Endothelial cell of umbilical vein (primary cell): ENCODE data around the gene SGMS2. TPM values are rescaled to one million over a fixed set of nuclear protein-coding genes. Genes with fewer than 3 reads are reported as not detected.

ENCODE experiments used
- BruUV-seq: library from RNA; stranded (reverse); fragments of 400-500 nt; replicated peaks from 2 replicates; lab custom pipeline; 2021; lab: Mats Ljungman, UMichigan
- CTCF ChIA-PET: fragments of 300-600, 350-600 bp; sonication (Branson Sonifier 250); formaldehyde crosslinking; loops from one replicate; lab custom pipeline; 2021; ENCODE audit warnings: antibody characterized with exemption, inconsistent platforms; lab: Charles Lee
- POLR2A ChIA-PET: fragments of 300-600, 350-600 bp; sonication (Branson Sonifier 250); formaldehyde crosslinking; loops from one replicate; lab custom pipeline; 2021; ENCODE audit warnings: antibody characterized with exemption, inconsistent platforms; lab: Charles Lee
- DNase-seq: peaks from one replicate; pipeline ENCODE4 v3.0.0-alpha.2; 2011; ENCODE audit warnings: low read depth, low spot score
- FAIRE-seq: peaks from 2 replicates; lab custom pipeline; 2011; peaks lifted over from hg19 to GRCh38; lab: Jason Lieb, UNC
- H2AFZ ChIP-seq: 2 replicates; pipeline ENCODE4 v1.6.0; 2012; ENCODE audit warnings: low read depth, low read length, control low read depth, inconsistent platforms
- H3K27ac ChIP-seq: 2 replicates; pipeline ENCODE4 v1.5.1; 2011; ENCODE audit warnings: low read depth, mild to moderate bottlenecking, control low read depth, low read length, moderate library complexity; ENCODE audit not compliant: insufficient read depth
- H3K27me3 ChIP-seq, 2 experiments: 2 replicates each; pipeline versions ENCODE4 v1.6.0 to v1.6.1; 2011; ENCODE audit warnings: low read length in 2 of 2, mixed read lengths in 1 of 2; ENCODE audit not compliant: control insufficient read depth in 2 of 2, insufficient read depth in 2 of 2
- H3K36me3 ChIP-seq, 2 experiments: 2 replicates in 1 of 2; 3 replicates in 1 of 2; pipeline ENCODE4 v1.5.1; 2011; ENCODE audit warnings: low read length in 2 of 2, mild to moderate bottlenecking in 1 of 2, moderate library complexity in 1 of 2; ENCODE audit not compliant: control insufficient read depth in 2 of 2, insufficient read depth in 2 of 2; ENCODE audit errors: extremely low read depth in 1 of 2
- H3K4me1 ChIP-seq: 3 replicates; pipeline ENCODE4 v1.5.1; 2011; ENCODE audit warnings: mild to moderate bottlenecking, low read length; ENCODE audit not compliant: control insufficient read depth, insufficient read depth; ENCODE audit errors: extremely low read depth
- H3K4me2 ChIP-seq: 2 replicates; pipeline ENCODE4 v1.6.1; 2011; ENCODE audit warnings: low read length, control low read depth, mixed read lengths; ENCODE audit not compliant: insufficient read depth
- H3K4me3 ChIP-seq, 3 experiments: fragments of 200-600 bp in 1 of 3; sonication (generic), shearing (Covaris generic) in 1 of 3; replicated peaks in 1 of 3; 2 replicates each; pipeline ENCODE4 v1.5.1; 2011 to 2016; ENCODE audit warnings: control low read depth in 3 of 3, low read length in 3 of 3, mild to moderate bottlenecking in 2 of 3, inconsistent platforms in 1 of 3, low read depth in 1 of 3, moderate library complexity in 1 of 3; ENCODE audit not compliant: insufficient read depth in 1 of 3
- H3K79me2 ChIP-seq: 2 replicates; pipeline ENCODE4 v1.6.0; 2012; ENCODE audit warnings: low read length, inconsistent platforms; ENCODE audit not compliant: control insufficient read depth, insufficient read depth
- H3K9ac ChIP-seq: replicated peaks from 2 replicates; pipeline ENCODE3; 2011; ENCODE audit warnings: low read length, control low read depth; ENCODE audit not compliant: insufficient read depth; ENCODE audit errors: extremely low read depth
- H3K9me1 ChIP-seq: replicated peaks from 3 replicates; pipeline ENCODE4 v1.6.0; 2011; ENCODE audit warnings: mild to moderate bottlenecking, low read length; ENCODE audit not compliant: control insufficient read depth, insufficient read depth; ENCODE audit errors: extremely low read depth
- H3K9me3 ChIP-seq: replicated peaks from 2 replicates; pipeline ENCODE4 v1.5.1; 2012; ENCODE audit warnings: low read length, inconsistent platforms; ENCODE audit not compliant: control insufficient read depth, insufficient read depth
- H4K20me1 ChIP-seq: replicated peaks from 2 replicates; pipeline ENCODE3; 2011; ENCODE audit warnings: mild to moderate bottlenecking, low read length; ENCODE audit not compliant: control insufficient read depth, insufficient read depth; ENCODE audit errors: extremely low read depth
- EZH2 ChIP-seq: IDR thresholded peaks from 2 replicates; pipeline ENCODE4 v1.6.1; 2012; ENCODE audit warnings: borderline replicate concordance, low read depth, mild to moderate bottlenecking, moderate library complexity, low read length, inconsistent platforms; ENCODE audit not compliant: severe bottlenecking
- FOS ChIP-seq: IDR thresholded peaks from 2 replicates; pipeline ENCODE4 v1.6.1; 2011; ENCODE audit warnings: mild to moderate bottlenecking, low read length, moderate library complexity, borderline replicate concordance; ENCODE audit not compliant: insufficient read depth
- GATA2 ChIP-seq: IDR thresholded peaks from 2 replicates; pipeline ENCODE4 v1.7.0; 2011; ENCODE audit warnings: low read depth, mild to moderate bottlenecking, moderate library complexity, mixed read lengths, low read length; ENCODE audit not compliant: insufficient read length, insufficient read depth
- JUN ChIP-seq: IDR thresholded peaks from 2 replicates; pipeline ENCODE4 v1.6.1; 2011; ENCODE audit warnings: borderline replicate concordance, low read depth; ENCODE audit not compliant: insufficient read length, insufficient read depth
- MAX ChIP-seq: IDR thresholded peaks from 2 replicates; pipeline ENCODE4 v1.6.1; 2011; ENCODE audit not compliant: insufficient read depth, insufficient read length
- MYC ChIP-seq: IDR thresholded peaks from one replicate; pipeline ENCODE4 v1.6.1; 2011; ENCODE audit warnings: mild to moderate bottlenecking, low read depth, low read length
- POLR2A ChIP-seq: IDR thresholded peaks from 2 replicates; pipeline ENCODE4 v1.6.1; 2012; ENCODE audit warnings: low read depth, mild to moderate bottlenecking, control low read depth, low read length
- POLR2AphosphoS5 ChIP-seq: IDR thresholded peaks from 2 replicates; pipeline ENCODE4 v1.6.1; 2012; ENCODE audit warnings: low read depth, mild to moderate bottlenecking, control low read depth, low read length, moderate library complexity; ENCODE audit not compliant: insufficient read depth
- dilution Hi-C: fragments of 300-500 bp; cut with MboI; formaldehyde crosslinking; loops from one replicate; pipeline ENCODE4 v1.15.0; 2019; ENCODE audit warnings: low sequenced_read_pairs; ENCODE audit not compliant: extremely low pct_ligation_motif_present
- intact Hi-C: fragments of 100-400 bp; cut with micrococcal nuclease; formaldehyde crosslinking; loops from one replicate; pipeline ENCODE4 v1.10.0; 2022
- polyA plus RNA-seq, 4 experiments: library from polyadenylated mRNA; depleted of rRNA in 3 of 4; stranded (reverse) in 3 of 4; unstranded in 1 of 4; fragments of >200 nt; gene quantifications; 2 replicates each; pipeline versions ENCODE4 v1.2.1 to v1.2.3, GENCODE V29; 2011 to 2012; ENCODE audit warnings: missing spikeins in 1 of 4
- total RNA-seq: library from RNA; stranded (reverse); gene quantifications from 2 replicates; pipeline ENCODE4 v1.2.3, GENCODE V29; 2021
- TF ChIP-seq, protein P1 (sequence below), 2 donors: IDR thresholded peaks; 1 replicate in 1 of 2; 2 replicates in 1 of 2; pipeline ENCODE4 v1.5.1; 2011; ENCODE audit warnings: low read length in 2 of 2, mild to moderate bottlenecking in 2 of 2, moderate library complexity in 2 of 2, control low read depth in 1 of 2, inconsistent platforms in 1 of 2, low read depth in 1 of 2; ENCODE audit not compliant: insufficient read depth in 1 of 2; ENCODE audit errors: extremely low read depth in 1 of 2

Gene SGMS2
- total and polyA plus RNA-seq, 2 donors (not counting 3 experiments of a cell fraction or from before 2014, with no cell fraction given): 33.0 to 33.2 TPM

GRCh38 chr4:107888237-107888636 lies 63.5 kb downstream of the SGMS2 start:
- intact Hi-C loops: no loop called here
- Histone ChIP-seq H3K4me3 (no peak overlapping the region), H3K4me2 (no peak overlapping the region), H3K79me2 (no peaks in the 10 kb centered on the region), H2AFZ (no peak overlapping the region), H3K36me3 (no peaks in the 10 kb centered on the region), H3K27me3 (no peaks in the 10 kb centered on the region), H4K20me1 (no peaks in the 10 kb centered on the region), H3K9me1 (no peaks in the 10 kb centered on the region), H3K4me1 (peaks cover 12% of the 10 kb centered on the region), H3K9ac (no peak overlapping the region), H3K27ac (no peak overlapping the region), H3K9me3 (peaks cover 3% of the 10 kb centered on the region)
- FAIRE-seq (no peak), DNase-seq (no peak)
- POLR2A ChIA-PET: no interaction called here
- BruUV-seq: no TSS peak
- dilution Hi-C loops: no loop called here
- CTCF ChIA-PET: interaction anchor here (1.2 to 1.6 kb wide), 2 partner anchors 9 to 10 kb away, joined by 3 to 6 read pairs; no protein-coding TSS in a partner anchor
- TF ChIP-seq, protein P1, sequence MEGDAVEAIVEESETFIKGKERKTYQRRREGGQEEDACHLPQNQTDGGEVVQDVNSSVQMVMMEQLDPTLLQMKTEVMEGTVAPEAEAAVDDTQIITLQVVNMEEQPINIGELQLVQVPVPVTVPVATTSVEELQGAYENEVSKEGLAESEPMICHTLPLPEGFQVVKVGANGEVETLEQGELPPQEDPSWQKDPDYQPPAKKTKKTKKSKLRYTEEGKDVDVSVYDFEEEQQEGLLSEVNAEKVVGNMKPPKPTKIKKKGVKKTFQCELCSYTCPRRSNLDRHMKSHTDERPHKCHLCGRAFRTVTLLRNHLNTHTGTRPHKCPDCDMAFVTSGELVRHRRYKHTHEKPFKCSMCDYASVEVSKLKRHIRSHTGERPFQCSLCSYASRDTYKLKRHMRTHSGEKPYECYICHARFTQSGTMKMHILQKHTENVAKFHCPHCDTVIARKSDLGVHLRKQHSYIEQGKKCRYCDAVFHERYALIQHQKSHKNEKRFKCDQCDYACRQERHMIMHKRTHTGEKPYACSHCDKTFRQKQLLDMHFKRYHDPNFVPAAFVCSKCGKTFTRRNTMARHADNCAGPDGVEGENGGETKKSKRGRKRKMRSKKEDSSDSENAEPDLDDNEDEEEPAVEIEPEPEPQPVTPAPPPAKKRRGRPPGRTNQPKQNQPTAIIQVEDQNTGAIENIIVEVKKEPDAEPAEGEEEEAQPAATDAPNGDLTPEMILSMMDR (IDR thresholded peaks at IDR 0.05; ENCODE audit: extremely low read depth in 1 of 2, insufficient read depth in 1 of 2, low read depth in 1 of 2, low read length in 2 of 2): no peak
- TF ChIP-seq EZH2: no peak
- no peak for TF ChIP-seq JUN
- TF ChIP-seq MAX: no peak
- TF ChIP-seq POLR2AphosphoS5: no peak
- no peak for TF ChIP-seq MYC
- TF ChIP-seq GATA2: no peak
- no peak for TF ChIP-seq POLR2A
- TF ChIP-seq FOS: no peak
